SKM-1 treated with dmso at 0.1 percent for 144 hours (cell line): ENCODE measurements around the gene CUL1.

Experiments
- DNase-seq: peaks from one replicate; lab custom pipeline; 2025; ENCODE audit not compliant: unreplicated experiment; lab: John Stamatoyannopoulos, UW

CUL1 gene

DNA sequence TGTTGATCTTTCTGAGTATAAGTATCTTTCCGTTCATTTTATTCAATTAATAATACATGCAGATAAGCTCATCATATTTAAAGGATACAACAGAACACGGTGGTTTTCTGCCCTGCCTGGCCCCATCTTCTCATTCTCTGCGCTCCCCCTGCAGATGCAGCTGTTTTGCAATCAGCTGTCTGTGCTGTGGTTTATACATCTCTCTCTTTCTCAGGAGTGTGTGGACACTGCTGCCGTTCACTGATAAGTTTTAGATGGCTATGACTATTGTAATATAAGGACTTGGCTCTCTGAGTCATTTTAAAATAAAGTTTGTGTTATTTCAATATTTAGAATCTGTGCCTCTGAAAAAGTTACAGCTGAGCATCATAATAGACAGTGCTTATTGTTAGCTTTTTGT is 54.5 kb downstream of the CUL1 start:
- no peak for DNase-seq

DNA sequence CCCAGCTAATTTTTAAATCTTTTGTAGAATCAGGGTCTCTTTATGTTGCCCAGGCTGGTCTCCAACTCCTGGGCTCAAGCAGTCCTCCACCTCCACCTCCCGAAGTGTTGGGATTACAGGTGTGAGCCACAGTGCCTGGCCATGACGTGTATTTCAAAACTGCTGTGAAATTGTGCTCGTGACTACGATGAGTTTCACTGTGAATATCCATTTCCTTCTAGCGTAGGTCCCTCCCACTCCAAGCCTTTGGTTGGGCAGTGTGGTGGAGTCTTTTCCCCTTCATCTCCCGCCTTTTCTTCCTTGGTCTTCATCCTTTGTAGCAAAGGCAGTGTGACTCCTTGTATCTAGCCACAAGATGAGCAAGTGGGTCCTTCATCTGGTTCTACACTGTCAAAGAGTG is 56.2 kb downstream of the CUL1 start:
- DNase-seq, result no peak

DNA sequence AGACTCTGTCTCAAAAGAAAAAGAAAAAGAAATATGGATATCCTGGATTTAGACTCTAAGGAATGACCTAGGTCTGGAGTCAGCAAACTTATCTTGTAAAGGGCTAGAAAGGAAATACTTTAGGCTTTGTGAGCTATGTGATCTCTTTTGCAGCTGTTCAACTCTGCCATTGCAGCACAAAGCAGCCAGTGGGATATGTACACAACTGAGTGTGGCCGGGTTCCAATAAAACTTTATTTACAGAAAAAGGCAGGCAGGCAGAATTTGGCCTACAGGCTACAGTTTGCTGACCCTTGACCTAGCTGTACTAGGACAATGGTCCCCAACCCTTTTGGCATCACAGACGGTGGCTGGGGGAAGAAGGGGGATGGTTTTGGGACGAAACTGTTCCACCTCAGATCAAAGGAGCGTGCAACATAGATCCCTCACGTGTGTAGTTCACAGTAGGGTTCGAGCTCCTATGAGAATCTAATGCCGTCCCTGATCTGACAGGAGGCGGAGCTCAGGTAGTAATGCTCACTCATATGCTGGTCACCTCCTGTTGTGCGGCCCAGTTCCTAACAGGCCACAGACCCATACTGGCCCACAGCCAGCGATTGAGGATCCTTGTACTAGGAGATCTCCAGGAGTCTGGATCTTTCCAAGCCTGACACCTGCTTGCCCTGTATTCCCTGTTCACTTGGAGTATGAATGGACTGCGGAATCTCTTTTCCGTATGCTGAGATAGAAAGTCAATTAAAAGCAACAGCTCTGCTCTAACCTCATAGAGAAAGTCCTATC is 63.0 kb downstream of the CUL1 start:
- DNase-seq, result no peak

DNA sequence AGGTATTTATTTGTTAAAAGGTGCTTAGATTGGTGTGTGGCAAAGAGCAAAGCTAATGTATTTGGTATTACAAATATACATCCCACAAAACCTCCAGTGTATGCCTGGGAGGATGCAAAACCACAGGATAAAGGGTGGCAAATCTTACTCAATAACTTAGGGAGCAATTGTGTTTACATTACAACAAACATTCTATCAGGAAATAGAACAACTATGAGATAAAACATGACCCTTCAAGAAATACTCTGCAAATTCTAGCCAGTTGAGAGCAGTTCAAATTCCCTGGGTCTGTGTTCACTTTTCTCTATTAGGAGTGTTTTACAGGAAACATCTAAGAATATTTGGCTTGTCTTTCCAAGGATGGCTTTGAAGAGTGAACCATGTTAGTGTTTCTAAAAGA is 64.9 kb downstream of the CUL1 start:
- no peak for DNase-seq

DNA sequence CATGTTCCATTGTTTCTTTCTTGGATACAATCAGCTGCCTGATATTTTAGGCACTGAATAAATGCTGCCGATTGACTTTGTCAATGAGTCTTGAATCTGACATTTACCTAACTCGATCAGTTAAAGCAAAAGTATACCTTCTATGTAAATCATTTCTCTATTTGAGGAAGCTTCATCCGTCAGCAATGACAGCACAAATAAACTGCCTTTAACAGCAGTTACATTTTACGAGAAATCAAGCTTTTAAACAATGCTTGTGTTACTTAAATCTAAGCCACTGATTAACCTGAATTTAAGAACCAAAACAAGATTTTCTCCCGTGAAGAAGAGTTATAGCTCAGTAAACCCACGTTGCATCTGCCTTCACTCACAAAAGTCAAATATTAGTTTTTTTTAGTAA is 71.3 kb downstream of the CUL1 start:
- no peak for DNase-seq

DNA sequence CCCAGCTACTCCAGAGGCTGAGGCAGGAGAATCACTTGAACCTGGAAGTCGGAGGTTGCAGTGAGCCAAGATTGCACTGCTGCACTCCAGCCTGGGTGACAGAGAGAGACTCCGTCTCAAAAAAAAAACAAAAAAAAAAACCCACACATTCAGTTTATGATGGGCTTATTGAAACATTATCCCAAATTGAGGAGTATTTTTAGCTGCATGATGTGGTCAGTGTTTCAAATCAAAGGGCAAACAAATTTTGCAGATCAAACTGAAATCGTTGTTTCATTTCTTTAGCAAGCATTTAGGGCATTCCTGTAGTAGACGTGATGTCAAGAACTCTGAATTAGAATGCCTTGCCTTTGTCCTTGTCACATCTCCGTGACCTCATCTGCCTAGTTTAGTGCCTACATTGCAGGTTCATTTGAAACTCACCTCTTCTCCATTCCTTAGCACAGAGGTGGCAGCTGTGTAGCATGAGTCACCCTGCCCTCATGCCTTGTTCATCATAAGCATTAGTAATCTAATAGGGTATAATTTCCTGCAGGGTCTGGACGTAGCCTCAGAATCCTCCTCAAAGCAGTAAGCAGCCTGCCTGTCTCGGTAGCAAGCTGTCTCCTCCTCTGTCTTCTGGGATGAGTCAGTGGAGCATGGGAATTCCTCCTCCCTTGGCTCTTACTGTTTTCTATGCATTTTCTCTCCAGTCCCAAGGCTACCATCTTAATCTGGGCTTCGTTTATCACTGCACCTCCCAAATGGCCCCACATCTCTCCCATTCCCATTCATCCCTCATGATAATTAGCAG is 73.8 kb downstream of the CUL1 start:
- no peak for DNase-seq

DNA sequence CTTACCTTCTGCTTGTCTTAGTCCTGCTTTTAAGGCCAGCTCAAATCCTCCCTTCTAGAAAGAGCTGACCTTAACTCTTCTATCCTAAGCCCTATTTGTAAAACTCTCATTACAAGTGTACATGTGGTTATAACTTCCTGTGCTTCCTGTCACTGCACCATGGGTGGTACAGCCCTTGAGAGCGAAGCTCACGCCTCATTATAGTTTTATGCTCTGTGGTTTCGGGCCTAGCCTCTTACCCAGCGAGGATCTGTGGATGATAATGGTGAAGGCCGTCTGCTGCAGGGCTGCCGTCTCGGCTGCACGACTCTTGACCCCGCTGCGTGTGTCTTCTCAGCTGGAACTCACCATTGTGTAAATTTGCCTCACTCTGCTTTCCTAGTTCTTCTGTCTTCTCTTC is 74.6 kb downstream of the CUL1 start:
- DNase-seq, result no peak

DNA sequence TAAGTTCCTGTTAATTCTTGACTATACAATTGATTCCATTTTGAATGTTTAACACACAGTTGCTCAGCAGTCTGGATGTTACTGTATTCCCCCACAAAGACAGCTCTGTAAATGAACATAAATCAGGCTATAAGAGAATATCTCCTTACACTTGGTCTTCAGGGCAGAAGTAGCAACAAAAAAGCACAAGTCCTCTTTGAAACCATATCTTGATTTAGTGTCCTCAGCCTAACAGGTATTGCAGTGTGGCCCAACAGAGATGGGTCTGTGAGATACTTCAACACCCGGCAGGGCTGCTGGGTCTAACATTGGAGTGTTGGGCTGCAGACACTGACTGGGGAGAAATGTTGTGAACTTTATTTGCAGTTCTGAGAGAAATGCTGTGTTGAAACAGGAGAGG is 75.8 kb downstream of the CUL1 start:
- DNase-seq, result no peak

DNA sequence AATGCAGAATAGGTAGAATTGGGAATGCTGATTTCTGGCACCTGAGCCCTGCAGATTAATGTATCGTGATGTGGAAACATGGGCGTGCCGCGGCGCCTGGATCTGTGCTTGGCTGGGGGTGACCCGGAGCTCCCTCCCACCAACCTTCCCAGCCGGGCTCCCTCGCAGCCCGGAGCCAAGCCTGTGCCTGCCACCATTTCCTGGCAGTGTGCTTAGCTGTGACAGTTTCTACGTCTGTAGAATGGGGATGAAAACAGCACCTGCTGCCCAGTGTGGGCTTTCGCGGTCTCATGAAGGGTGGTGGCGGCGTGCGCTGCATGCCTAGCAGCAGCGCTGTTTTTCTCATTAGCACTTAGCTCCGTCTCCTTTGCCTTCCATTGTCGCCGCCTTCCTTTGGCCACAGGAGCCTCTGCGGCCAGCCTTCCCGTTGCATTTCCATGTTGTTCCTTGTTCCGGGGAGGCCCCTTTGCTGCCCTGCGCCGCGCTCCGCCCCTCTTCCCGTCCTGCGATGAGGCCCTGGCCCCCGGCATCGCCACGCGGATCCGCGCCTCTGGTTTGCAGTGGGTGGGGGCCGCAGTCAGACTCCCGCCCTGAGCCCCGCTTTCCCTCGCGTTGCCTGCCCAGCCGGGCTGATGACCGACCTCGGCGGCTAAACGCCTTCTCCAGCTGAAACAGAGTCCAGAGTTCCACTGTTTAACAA is 84.2 kb downstream of the CUL1 start:
- no peak for DNase-seq

DNA sequence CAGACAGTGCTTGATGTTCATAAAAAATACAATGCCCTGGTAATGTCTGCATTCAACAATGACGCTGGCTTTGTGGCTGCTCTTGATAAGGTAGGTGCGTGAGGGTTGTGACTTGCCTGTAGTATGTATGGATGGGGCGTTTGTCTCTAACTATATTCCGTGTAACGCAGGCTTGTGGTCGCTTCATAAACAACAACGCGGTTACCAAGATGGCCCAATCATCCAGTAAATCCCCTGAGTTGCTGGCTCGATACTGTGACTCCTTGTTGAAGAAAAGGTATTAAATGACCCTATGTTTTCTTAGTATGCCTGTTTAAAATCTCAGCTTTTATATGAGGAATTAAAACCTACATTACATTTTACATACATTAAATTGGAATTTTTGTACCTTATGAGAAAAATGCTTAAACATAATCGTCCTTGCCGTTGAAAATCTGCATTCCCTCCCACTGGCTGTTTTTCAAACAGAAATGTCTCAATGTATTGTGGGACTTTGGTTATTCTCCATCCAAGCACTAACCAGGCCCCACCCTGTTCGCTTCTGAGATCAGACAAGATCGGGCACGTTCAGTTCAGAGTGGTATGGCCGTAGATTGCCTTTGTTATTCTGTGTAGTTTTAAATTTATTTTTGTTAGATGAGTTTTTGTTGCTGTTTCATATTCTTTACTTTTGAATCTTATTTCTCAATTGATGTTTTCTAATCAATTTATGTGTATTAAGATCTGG is 85.3 kb downstream of the CUL1 start:
- DNase-seq, result no peak

DNA sequence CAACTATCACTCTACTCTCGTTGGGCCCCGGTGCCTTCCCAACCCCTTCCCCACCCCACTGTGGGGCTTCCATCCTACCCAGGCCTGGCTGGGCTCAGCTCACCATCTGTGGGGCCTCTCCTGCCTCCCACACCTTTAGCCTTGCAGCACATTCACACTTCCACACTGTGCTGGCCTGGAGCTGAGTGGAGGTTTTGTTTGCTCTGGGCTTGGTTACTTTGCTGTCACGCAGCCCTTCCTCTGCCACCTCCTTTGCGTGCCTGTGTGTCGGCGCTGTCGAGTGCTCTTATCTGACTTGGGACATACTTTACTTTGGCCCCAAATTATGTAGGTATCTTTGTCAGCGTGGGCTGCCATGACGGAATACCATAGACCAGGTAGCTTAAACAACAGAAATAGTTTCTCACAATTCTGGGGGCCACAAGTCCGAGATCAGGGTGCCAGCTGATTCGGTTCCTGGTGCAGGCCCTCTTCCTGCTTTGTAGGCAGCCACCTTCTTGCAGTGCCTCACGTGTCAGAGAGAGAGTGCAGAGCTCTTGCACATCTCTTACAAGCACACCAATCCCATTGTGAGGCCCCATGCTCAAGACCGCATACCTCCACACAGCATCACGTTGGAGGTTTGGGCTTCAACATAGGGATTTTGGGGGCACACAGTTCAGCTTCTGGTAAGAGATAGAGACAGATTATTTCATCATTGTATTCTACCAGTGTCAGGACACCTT is 89.0 kb downstream of the CUL1 start:
- no peak for DNase-seq

DNA sequence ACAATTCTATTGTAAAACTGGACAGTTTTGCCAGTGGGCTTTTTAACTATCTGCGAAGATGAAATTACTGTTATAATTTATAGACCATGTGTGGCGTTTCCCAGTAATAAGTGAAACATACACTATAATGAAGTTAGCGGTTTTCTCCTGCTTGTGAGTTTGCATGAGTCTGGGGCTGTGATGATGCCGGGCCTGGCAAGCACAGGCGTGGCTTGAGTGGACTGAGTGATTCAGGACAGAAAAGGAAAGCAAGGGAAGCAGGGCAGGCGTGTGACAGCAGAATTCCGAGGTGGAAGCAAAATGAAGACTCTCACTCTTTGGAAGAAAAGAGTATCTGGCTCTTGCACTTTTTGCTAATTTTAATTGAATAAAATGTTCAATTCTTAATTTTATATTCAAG is 90.5 kb downstream of the CUL1 start:
- no peak for DNase-seq

DNA sequence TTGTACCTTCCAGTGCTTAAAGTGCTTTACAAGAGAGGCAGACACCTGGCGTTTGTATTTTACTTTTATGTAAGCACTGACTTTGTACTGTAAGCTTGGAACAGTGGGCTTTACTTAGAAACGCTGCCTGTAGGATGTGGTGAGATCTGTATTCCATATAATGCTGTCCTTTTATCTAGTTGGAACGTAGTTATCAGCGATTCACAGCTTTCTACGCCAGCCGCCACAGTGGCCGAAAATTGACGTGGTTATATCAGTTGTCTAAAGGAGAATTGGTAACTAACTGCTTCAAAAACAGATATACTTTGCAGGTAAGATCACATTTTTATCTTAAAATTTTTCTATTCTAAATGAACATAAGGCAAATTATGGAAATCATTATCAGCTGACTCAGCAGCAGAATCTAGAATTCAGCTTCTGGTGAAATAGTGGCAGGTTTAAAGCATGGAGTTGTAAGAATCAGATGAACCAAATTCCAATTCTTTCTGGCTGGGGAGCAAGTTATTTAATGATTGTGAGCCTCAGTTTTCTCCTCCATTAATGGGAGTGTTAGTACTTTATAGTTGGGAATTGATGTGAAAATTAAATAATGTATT is 91.5 kb downstream of the CUL1 start:
- no peak for DNase-seq

DNA sequence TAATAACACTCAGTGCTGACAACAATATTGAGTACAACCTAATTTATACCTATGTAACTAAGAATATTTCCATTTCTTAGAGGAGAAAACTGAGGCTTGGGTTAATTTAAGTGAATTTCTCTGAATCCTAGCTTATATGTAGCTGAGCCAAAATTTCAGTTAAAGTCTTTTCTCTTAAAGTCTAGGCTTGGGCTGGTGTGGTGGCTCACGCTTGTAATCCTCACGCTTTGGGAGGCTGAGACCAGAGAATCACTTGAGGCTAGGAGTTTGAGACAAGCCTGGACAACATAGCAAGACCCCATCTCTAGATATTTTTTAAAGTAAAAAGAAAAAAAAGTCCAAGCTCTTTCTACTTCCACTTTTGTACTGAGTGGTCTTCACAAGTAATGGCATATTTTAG is 92.1 kb downstream of the CUL1 start:
- DNase-seq, result no peak

DNA sequence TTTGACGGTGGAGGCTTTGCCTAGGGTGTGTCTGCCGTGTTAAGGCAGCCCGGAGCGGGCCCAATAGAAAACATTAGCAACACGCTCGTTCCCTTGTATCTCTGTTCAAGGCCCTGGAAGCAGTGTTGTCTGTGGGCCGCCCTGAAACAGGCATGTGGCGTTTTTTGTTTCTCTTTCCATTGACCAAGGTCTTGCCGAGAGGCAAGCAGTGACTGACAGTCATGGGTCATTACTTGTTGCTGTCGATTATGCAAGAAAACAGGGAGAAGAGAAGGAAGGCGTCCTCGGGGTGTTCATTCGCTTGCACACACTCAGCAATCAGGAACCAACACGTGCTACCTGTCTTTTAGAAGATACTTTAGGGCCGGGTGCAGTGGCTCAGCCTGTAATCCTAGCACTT is 92.8 kb downstream of the CUL1 start:
- no peak for DNase-seq

DNA sequence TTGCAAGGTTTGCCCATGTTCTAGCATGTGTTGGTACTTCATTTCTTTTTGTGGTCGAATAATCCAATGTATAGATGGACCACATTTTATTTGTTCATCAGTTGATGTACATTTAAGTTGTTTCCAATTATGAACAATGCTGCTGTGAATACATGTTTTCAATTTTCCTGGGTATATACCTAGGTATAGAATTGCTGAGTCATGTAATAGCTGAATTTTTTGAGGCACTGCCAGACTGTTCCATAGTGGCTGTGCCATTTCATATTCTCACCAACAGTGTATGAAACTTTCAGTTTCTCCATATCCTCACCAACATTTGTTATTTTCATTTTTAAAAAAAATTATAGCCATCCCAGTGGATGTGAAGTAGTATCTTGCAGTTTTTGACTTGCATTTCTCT is 94.9 kb downstream of the CUL1 start:
- DNase-seq, result no peak

DNA sequence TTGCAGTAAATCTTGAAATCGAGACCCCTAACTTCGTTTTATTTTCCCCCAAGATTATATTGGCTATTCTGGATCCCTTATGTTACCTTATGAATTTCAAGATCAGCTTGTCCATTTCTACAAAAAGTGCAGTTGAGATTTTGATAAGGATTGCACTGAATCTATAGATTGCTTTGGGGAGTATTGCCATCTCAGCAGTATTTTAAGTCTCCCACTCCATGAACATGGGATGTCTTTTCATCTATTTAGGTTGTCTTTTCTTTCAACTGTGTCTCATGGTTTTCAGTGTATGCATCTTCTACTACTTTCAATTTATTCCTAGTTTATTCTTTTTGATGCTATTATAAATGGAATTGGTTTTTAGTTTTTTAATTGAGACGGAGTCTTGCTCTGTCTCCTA is 95.8 kb downstream of the CUL1 start:
- DNase-seq, result no peak

DNA sequence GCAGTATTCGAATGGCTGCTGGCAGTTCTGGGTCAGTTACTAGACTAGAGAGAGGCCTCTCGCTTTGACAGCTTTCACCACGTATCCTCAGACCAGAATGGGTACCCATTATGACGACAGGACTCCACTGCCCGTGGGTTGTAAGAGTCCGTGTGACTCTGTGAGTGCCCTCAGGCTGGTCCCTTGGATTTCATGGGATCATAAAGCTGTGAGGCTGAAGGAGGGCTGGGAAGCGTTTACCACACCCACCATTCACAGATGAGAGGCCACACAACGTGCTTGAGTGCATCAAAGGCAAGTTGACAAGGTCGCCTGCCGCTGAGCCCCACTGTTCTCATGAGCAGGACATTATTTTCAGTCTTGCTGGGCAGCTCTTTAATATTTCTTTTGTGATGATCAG is 98.1 kb downstream of the CUL1 start:
- no peak for DNase-seq

DNA sequence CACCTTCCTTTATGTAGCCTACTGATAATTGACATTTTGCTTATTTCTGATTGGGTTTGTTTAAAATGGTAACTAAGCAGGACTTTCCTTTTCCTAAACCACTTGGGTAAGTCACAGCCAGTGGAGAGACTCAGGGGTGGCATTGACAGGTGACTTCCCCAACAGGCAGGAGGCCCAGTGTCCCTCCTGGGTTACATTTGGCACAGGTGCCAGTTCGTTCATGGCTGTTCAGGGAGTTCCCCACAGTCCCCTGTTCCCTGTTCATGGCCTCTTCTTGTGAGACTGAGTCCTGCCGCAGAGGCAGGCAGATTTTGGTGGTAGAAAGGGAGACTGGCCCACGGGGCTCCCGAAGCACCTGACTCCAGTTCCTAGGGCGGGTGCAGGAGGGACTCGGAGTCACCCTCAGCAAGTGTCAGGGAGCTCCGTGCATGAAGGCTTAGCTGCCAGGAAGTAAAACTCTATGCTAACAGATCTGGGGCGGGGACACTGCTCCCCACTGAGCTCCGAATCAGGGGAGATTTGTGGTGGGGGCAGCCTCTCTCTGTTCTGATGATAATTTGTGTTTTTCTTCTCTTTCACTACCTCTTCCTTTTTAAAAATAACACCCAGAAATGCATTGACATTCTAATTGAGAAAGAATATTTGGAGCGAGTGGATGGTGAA is 101.3 kb downstream of the CUL1 start:
- no peak for DNase-seq

DNA sequence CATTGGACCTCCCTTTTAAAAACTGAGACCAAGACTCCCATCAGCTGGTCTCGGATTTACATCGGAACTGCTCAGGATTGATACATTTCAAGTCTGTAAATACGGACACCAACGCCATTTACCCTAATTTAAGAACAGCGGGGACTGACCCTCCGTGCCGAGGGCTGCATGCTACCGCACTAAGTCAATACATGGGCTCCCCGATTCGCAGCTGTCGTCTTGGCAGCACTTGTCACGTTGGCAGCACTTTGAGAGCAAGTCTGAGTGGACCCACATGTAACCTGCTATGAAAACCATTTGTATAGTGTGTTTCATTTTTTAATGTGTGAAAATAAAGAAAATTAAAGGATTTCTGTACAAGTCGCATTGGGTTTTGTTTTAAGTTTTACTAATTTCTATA is 102.0 kb downstream of the CUL1 start:
- no peak for DNase-seq
